GM21447 (cell line): ENCODE data around the gene CPLX3.

ENCODE experiments used
- ATAC-seq: cut with Tn5 transposase; IDR thresholded peaks from one replicate; pipeline ENCODE4 v1.9.1; 2021; ENCODE audit not compliant: unreplicated experiment

Gene CPLX3

DNA sequence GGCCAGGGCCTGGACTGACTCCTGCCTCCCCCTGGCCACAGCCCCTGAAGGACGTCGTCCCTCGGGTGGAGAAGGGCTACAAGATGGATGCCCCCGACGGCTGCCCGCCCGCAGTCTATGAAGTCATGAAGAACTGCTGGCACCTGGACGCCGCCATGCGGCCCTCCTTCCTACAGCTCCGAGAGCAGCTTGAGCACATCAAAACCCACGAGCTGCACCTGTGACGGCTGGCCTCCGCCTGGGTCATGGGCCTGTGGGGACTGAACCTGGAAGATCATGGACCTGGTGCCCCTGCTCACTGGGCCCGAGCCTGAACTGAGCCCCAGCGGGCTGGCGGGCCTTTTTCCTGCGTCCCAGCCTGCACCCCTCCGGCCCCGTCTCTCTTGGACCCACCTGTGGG is 24.1 kb upstream of the CPLX3 start:
- no peak for ATAC-seq

- no peak for ATAC-seq
Observed at GRCh38 chr15:74802862-74803447, 23.5 kb upstream of the CPLX3 start.

- ATAC-seq = no peak
Observed at GRCh38 chr15:74804935-74805334, 21.5 kb upstream of the CPLX3 start.

- ATAC-seq = no peak
Observed at GRCh38 chr15:74807282-74807681, 19.1 kb upstream of the CPLX3 start.

- ATAC-seq = no peak
Observed at GRCh38 chr15:74808078-74808839, 18.2 kb upstream of the CPLX3 start.

DNA sequence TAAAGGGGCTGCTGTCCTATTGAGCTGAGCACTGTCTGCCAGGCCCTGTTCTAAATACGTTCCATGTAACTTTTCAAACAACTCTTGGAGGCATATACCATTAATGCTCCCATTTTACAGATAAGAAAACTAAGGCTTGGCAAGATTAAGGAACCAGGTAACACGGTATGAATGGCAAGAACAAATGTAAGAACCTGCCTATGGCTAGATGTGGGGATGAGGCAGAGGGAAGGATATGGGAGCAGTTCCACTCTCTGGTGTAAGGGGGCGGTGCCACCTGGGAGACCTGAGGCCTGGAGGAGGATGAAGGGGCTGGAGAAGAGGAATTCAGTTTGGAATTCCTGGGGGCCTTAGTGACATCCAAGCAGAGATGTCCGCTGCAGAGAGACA is 17.6 kb upstream of the CPLX3 start:
- ATAC-seq = no peak

- no peak for ATAC-seq
Observed at GRCh38 chr15:74809242-74809641, 17.2 kb upstream of the CPLX3 start.

DNA sequence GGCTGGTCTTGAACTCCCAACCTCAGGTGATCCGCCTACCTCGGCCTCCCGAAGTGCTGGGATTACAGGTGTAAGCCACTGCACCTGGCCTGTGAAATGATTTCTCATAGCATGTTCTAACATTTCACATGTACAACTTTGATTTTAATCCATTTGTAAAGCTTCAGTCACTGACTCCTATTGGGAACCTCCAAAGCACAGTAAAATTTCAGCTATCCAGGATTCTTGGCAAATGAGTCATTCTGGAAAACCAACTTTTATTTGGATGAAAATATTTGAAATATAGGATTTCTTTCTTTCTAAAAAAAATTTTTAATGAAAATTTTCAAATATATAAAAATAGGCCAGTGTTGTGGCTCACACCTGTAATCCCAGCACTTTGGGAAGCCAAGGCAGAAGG is 16.5 kb upstream of the CPLX3 start:
- no peak for ATAC-seq

DNA sequence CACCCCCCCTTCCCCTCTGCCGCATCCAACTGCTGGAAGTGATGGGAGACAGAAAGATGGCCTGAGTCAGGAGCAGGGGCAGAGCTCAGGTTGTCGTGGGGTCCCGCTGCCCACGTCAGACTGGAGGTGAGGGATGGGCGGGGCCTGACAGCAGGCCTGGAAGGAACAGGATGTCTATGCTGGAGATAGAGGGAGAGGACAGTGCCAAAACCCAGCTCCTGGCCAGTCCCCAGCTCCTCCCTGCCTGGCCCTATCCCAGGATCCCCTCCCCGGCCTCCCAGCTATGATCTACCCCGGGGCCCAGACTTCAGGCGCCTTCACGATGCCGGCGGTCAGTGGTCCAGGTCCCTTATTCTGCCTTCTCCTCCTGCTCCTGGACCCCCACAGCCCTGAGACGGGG is 13.9 kb upstream of the CPLX3 start, which contains the start of gene LMAN1L:
Gene LMAN1L, plus strand, starts transcription at position 303 of the 400 bp plus-strand sequence. Its CDS starts 20 bp downstream, at position 323.
- no peak for ATAC-seq

DNA sequence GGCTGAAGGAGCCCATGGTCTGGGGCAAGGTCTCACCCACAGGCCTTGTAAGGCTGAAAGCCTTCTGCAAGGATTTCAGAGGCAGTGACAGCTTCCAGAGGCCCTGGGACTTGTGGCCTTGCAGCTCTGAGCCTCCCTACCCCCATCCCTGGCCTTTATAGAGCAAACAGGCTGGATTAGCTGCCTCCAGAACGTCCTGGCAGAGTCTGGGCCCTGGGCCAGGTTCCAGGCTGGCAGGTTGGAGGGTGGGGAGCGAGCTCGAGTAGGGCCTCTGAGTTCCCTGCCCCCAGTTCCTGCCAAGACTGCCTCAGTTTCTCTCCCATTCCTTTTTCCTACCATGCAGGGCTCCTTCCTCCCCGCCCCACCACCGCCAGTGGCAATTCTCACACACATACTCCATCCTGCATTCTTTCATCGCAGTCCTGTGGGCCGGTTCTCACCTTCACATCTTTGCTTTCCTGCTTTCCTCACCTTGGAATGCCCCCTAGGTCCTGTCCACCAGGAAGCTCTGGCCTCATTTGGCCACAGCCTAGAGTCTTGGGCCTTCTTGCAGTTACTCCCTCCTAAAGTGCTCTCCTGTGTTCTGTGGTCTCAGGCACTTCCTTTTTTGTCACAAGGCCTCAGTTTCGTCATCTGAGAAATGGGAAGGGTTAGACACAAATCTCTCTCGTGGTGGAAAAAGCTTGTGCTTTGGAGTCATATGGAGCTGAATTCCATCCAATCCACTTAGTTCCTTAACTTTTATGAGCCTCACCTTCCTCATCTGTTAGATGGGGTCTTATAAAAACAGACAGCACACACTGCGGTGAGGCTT is 11.1 kb upstream of the CPLX3 start:
- no peak for ATAC-seq

- ATAC-seq = no peak
Observed at GRCh38 chr15:74815961-74816360, 10.5 kb upstream of the CPLX3 start.

DNA sequence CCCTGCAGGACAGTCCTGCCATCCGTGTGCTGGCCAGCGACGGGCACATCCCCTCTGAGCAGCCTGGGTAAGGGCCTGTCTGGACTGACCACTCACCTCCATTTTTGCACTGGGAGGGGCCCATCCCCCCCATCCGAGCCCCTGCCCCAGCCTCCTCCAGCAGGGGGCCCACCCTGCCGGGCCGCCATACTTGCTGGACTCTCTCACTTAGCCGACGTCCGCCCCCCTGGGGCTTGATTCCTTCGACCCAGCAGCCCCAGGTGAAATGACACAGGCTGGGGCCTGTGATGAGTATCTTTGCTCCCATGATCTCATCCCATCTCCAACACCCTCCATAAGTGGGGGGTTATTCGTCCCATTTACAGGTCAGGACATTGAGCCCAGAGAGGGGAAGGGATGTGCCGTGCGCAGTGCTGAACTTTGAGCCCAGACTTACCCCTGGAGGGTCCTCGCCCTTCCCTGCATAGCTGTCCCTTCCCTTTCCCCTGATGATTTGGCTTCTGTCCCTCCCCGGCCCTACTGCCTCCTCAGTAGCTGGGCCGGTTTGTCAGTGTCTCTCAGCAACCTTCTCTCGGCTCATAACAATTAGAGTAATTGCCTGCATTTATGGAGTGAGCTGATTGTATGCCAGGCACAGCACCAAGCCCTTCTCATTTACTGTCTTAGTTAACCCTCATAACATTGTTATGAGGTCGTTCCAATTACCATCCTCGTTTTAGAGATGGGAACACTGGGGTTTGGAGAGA is 9.6 kb upstream of the CPLX3 start:
- ATAC-seq = no peak

DNA sequence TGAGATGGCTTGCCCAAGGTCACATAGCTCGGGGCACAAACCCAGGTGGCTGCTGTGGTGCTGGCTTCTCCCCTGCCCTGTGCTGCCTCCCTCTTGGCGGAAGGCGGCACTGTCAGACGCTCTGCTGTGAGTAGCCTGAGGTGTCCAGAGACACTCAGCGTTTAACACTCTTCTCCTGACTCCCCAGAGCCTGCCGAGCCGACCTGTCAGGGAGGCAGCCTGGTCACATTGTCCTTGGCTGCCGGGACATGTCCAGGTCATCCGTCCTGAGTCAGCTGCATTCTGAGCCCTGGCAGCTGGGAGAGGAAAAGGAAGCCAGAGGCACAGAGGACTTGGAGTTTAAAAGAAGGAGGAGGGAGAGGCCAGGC is 9.1 kb upstream of the CPLX3 start:
- ATAC-seq = no peak

- ATAC-seq = no peak
Observed at GRCh38 chr15:74820056-74820455, 6.4 kb upstream of the CPLX3 start.

DNA sequence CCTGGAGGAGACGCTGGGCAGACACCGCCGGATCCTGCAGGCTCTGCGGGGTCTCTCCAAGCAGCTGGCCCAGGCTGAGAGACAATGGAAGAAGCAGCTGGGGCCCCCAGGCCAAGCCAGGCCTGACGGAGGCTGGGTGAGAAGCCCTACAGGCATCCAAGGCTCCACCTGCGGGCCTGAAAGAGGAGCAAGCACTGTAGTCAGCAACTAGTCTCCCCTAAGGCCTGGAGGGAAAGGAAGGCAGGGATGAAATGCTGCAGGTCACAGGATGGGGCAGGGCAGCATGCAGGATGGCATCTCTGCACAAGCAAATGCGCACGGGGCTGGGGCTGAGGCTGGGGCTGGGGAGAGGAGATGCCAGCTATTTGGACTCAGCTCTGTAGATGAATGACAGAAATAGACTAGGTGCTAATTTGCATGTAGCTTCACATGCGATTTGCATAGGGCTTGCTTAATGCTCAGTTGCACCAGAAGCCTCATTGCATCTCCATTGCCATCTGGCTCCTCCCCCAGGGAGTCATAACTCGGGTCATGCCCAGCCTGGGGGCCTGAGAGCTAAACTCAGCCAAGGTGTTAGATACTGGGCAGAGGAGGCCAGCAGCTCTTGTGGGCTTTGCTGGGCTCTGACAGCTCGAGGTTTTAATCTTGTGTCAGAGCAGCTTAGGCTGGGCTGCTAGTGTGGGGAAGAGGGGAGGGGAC is 5.2 kb upstream of the CPLX3 start:
- no peak for ATAC-seq

GRCh38 chr15:74821790-74822158 is 4.7 kb upstream of the CPLX3 start:
- no peak for ATAC-seq

DNA sequence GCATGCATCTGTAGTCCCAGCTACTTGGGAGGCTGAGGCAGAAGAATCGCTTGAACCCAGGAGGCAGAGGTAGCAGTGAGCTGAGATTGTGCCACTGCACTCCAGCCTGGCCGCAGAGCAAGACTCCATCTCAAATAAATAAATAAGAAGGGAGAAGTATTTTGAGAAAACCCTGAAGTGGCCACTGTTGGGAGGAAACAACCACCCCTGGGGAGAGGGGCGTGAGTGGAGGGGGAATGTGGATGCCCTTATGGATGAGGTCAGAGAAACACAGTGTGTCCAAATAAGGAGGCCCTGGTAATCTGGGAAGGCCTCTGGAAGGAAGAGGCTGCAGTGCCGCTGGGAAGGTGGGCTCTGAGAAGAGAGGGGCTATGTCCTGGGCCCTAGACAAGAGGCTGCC is 4.2 kb upstream of the CPLX3 start:
- ATAC-seq = no peak

- ATAC-seq = no peak
Observed at GRCh38 chr15:74823324-74823723, 3.1 kb upstream of the CPLX3 start.

GRCh38 chr15:74824976-74825375 is 1.5 kb upstream of the CPLX3 start:
- no peak for ATAC-seq

GRCh38 chr15:74825866-74826265 is 561 bp upstream of the CPLX3 start:
- no peak for ATAC-seq

DNA sequence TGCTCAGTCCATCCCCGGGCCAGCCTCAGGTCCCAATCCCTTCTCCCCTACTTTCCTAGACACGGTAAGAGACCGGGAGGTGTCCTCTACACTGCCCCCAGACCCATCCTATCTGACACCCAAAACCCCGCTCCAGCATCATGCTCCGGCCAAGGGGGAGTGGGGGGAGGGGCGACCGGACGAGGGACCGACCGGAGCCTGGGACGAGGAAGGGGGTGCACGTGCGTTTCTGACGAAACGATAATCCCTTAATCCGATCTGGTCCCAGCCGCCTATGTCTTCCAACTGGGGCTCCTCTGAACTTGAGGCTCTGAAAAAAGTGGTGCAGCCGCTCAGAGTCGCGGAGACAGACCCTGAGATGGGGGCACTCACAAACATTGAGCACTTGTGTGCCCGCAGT is 494 bp downstream of the CPLX3 start:
- ATAC-seq = no peak
